ENCODE measurements around the gene TMC3.

DNA sequence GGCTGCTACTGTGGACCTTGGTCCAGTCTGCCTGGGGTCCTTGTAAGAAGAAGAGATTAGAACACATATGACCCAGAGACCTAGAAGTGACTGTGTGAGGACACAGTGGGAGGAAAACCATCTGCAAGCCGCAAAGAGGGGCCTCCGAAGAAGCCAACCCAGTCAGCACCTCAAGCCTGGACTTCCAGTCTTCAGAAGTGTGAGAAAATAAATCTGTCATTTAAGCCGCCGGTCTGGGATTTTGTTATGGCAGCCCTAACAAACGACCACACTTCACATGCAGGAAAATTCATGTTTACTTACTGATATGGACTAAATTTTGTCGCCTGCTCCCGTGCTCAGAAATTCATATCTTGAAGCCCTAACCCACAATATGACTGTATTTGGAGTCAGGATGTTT, 44.4 kb upstream of the TMC3 start:
- TF ChIP-seq, protein P1, sequence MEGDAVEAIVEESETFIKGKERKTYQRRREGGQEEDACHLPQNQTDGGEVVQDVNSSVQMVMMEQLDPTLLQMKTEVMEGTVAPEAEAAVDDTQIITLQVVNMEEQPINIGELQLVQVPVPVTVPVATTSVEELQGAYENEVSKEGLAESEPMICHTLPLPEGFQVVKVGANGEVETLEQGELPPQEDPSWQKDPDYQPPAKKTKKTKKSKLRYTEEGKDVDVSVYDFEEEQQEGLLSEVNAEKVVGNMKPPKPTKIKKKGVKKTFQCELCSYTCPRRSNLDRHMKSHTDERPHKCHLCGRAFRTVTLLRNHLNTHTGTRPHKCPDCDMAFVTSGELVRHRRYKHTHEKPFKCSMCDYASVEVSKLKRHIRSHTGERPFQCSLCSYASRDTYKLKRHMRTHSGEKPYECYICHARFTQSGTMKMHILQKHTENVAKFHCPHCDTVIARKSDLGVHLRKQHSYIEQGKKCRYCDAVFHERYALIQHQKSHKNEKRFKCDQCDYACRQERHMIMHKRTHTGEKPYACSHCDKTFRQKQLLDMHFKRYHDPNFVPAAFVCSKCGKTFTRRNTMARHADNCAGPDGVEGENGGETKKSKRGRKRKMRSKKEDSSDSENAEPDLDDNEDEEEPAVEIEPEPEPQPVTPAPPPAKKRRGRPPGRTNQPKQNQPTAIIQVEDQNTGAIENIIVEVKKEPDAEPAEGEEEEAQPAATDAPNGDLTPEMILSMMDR (IDR thresholded peaks at IDR 0.05): no peak
- TF ChIP-seq EZH2 (IDR thresholded peaks at IDR 0.05) (no peak), EZH2phosphoT487 (IDR thresholded peaks at IDR 0.05) (no peak)

Measured in neural progenitor cell (in vitro differentiated cells).